Limb (tissue), 2 donors: ENCODE data around the gene RPGR.
A peak's percentile ranks its signal among the peaks of the same experiment; 100 is the strongest.

Experiments
- DNase-seq, 2 donors: peaks; one replicate each; pipeline ENCODE4 v3.0.0-alpha.2; 2016; ENCODE audit errors: extremely low spot score in 2 of 2

The RPGR gene

DNA sequence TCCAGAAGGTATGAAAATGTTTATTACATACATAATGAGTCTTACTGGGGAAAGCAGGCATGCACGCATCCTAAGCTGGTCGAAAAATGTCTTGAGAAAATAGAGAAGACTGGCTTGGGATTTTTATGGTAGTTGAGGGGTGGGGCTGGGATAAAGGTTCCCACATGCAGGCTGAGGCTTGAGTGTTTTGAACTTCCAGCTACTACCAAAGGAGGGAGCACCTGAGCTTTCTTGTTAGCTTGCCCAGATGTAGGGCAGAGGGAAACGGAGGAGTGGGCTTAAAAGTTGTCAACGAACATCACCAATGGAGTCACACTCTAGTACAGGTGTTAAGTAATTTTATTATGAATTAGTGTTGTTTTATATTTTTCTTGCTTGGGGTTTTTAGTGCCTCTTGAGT lies 67.1 kb downstream of the RPGR start:
- DNase-seq, result no peak

DNA sequence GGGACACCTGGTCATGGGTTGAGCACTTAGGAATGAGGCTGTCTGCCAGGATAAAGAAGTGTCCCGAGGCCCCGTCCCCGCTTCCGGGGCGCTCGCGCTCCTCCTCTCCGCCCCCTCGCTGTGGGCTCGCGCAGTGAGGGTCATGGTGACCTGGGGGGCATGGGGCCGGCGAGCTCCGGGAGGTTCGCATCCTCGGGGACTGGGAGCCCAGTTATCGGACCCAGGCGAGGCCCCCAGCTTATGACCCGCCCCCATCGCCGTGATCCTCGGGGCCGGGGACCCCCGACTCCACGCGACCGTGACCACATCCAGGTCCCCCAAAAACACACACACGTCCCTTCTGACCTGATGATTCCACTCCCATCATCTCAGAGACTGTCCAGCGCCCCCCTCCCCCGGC lies 71.3 kb downstream of the RPGR start:
- DNase-seq, result no peak

DNA sequence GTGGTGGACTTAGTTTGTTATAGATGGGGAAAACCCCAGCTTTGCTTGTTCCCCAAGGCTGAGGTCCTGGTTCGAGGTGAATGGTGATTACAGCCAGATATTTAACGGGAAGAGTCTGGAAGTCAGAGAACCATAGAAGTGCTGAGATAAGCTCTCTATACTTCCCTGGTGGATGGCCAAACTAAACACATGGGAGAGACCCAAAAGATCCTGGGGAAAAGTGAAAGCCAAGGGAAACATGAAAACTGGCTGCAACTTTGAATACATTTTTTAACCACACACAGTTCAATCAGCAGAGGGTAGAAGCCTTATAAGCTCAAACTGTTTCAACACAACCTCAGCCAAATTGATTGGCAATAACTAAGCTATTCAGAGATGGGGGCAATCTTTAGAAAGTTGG lies 77.3 kb downstream of the RPGR start:
- DNase-seq, result no peak

DNA sequence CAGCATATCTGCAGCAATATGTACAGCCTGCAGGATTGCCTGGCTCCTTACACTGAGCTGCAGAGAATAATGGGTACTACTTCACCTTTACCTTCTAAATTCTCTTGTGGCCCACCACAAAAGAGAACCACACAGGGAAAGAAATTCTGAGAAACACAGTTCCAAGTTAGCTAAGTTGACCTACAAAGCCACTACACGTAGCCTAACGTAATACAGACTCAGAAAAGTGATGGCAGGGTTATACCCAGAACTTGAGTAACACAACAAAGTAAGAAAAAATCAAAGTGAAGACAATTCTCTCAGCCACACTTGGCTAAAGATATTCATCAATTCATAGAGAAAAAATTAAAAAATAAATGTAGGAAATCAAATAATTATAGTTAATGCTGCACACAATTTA lies 80.3 kb downstream of the RPGR start:
- DNase-seq, result no peak

DNA sequence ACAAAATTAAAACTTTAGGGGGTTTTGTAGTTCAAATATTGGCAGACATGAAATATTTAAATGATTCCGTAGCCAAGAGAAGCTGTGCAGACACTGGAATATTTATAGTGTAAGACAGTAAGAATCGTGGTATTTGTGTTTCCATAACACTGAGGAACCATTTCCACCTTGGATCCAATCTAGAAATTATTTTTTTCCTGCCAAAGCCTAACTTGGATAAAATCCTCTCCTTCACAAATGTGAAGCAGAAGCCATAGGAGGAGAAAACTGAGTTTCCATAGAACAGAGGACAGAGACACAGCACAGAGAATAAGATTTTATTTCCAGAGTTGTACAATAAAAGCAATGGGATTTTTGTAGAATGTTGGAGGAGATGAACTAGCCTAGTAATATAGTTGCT lies 86.8 kb downstream of the RPGR start:
- no peak for DNase-seq

DNA sequence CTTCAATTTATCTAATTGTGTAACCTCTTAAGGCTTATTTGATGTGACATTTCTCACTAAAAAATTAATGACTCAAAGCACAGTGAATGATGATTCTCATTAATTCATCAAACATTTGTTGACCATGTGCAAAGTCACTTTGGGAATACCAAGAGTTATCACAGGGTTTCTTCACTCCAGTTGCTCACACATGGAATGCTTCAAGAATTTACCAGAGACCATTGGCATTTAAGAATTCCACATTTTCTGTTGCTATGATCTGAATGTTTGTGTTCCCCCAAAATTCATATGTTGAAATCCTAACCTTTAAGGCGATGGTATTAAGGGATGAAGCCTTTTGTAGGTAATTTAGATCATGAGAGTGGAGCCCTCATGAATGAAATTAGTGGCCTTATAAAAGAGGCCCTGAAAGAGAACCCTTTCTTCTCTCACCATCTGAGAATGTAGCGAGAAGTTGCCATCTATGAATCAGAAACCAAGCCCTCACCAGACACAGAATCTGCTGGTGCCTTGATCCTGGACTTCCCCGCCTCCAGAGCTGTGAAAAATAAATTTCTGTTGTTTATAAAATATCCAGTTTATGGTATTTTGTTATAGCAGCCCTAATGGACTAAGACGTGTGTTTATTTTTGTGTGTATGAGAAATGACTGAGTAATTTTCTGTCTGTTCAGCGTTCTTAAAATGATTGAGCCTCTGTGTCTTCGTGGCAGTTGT lies 90.3 kb downstream of the RPGR start:
- no peak for DNase-seq

DNA sequence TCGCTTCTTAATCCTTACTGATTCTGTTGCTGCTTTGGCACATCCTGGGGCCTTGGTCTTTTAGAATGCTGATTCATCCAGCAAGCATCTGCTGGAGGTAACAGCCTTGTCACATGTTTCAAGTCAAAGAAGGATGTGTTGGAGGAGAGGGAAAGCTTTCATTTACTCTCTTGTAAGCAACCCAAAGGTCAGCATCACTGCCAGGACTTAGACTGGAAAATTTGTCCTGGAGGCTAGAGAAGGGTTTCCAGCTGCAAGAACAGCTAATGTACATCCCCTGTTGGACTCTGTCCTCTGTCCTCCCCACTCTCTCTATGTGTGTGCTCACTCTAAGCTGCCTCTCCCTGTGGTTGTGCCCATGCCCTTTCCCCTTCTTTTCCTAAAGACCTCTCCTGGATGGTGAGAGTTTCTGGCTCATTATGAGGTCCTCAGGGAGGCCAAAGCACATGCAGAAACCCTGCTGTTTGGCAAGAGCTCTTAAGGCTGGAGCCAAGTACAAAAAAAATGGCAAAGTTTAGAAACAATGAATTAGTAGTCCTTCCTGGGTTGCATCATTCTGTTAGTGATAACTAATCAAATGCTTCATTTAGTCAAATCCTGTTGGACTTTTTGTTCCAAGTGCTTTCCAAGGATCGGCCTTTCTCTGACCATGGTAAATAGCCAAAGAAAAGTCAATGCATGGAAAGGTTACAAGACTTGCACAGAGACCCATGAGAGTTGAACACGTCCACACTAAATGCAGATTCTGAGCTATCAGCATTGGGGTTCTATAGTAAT lies 93.2 kb downstream of the RPGR start:
- DNase-seq, result no peak

DNA sequence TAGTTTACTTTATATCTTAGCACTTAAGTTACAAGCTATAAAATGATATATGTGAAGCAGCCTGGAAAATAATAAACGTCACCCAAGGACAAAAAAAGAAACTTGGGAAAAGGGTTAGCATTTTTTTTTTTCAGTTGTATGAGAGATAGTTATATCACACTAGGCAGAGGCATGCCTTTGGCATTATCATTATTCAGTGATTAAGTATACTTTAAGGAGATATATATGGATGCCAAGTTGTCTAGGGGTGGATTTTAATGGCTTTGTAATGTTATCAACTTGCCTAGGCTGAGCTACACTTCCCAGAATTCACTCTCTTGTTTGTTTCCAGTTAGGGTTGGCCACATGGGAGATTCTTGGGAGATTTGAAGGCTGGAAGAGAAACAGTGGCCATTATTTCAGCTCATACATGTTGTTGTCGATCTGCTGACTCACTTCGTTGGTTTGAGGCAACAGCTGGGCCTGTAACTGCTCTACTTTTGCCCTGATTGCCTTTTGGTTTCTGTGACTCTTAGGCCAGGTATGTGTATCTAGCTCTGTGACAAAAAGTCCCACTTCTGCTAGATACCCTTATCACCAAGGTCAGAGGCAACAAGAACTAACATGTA lies 95.1 kb downstream of the RPGR start:
- DNase-seq, result no peak

DNA sequence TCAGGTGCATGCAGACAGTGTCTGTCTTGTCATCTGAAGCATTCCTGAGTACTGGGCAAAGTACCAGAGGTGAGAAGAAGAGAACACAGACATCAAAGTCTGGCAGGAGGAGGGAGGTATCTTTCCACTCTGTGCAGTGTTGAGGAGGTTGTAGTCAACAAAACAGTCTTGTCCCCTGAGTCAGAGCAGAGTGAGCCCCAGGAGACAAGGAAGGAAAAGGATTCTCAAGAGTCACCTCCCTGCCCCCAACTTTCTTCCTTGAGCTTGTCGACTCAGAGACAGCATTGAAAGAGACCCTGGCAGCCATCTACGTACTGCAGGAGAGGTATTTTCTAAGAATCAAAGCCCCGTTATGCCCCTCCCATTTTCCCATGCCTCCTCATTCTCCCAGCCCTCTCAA lies 102.2 kb downstream of the RPGR start:
- DNase-seq, result no peak

DNA sequence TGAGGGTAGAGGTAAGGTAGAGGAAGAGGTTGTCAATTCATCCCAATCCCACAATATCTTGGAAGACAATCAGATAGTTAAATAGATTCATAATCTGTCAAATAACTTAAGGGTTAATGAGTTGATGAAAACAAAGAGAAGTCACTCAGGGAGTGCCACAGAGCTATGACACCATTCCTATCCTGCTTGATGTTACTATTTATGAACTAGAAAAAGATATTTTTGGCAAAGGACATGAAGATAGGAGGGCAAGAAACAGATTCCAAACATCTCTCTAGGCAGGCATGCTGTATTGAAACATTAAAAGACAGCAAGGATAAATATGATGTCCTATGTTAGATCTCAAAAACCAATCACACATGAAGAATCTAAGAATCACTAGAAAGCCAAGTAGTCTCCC lies 103.1 kb downstream of the RPGR start:
- DNase-seq, result no peak

DNA sequence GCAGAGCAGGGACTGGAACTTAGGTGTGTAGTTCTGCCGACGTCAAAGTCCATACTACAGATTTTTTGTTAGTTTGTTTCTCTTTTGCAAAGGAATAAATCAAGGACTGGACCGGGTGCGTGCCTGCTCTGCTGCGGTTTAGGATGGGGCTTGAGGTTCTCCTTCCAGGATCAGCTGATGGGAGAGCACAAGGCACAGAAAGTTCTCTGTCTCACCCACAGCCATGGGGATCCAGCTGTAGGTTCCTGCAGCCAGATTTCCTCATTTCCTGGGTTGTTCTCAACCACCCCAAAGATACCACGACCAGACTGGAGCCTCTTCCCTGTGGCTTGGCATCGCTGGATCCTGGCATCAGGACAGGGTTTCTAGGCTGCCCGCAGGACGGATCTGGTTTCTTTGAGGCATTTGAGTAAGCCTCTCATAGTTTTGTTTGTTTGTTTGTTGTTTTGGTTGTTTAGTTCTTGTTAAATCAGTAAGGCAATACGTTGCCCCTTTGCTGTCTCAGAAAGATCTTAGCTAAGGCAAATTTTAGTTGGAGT lies 105.8 kb downstream of the RPGR start:
- no peak for DNase-seq

DNA sequence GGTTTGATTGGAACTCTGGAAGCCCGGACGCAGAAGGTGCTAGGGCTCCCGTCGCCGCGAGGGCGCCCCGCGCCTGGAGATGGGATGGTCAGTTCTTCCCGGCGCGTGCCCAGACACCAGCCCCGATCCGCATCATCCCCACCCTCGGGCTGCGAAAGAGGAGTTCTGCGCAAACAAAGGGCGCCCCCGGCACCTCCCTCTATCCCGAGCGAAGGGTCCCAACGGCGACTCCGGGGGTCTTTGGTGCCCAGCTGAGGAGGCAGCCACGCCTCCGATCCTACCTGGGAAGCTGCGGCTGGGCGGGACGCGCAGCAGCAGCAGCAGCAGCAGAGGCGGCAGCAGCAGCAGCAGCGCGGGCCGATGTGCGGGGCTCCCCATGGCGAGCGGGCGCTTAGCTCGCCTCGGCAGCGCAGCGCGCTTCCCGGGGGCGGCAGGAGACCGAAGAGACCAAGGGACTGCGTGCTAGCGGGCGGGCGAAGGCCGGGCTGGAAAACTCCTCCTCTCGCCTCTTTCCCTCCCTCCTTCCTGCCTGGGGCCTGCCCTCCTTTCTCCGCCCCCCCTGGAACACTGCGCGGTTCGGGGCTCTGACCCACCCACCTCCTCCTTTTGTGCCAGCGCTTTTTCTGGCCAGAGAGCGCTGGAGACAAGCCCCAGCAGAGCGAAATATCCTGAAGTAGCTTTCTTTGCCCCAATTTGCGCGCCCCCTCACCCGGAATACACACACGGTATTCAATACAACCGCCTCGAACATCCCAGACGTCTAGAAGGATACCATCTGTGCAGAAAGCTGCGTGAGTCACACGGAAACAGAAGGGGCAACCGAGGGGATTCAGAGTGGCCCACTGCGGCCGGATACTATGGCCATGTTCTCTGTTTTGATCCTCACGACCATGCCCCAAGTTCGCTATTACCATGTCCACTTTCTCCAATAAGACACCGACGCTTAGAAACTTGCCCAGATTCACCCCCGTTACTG lies 106.6 kb downstream of the RPGR start, which contains the start of gene SRPX:
Gene SRPX, minus strand, starts transcription at position 457 of the 976 bp plus-strand sequence. Its CDS starts 79 bp downstream, at position 378.
- DNase-seq, result peak in 1 of 2 donors; percentile 50

DNA sequence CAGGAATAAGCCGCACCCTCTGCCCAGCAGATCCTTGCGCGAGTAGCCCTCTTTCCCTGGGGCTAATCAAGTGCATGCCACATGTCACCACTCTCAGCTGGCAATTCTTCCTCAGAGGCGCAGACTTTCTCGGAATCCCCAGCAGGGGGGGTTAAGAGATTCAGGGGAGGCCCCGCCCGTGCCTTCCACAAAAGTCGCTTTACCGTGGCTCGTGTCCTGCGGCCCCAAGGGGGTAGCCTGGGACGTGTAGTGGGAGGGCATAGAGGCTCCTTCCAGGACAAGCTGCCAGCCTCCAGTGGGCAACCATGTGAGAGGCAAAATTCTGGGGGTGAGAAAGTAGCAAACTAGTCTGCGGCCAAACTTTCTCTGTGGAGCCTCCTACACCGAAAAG lies 107.3 kb downstream of the RPGR start:
- peak in 1 of 2 donors; percentile 53 for DNase-seq
